Stimulated activated naive CD4-positive, alpha-beta T cell treated with Interleukin-2 at 50 U/mL for 16 hours (primary cell): ENCODE results near the gene CDC42EP1.

Experiments used
- DNase-seq: peaks from one replicate; lab custom pipeline; 2025; lab: John Stamatoyannopoulos, UW

The CDC42EP1 gene

DNA sequence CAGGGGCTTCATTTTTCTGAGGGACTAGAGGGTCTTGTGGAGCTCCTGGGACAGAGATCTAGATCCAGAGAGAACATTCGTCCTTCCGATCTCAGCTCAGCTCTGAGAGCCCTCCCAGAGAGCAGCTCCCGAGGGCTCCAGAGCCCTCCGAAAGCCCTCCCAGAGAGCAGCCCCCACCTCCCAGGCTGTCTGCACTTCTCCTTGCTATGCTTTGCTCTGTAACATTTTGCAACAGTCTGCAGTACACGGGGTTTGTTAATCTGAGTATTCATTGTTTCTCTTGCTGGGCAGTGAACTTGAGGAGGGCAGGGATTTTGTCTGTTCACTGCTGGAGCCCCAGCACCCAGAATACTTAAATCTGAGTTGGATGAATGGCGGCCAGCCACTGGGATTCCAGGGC is 50.9 kb downstream of the CDC42EP1 start:
- DNase-seq: no peak

DNA sequence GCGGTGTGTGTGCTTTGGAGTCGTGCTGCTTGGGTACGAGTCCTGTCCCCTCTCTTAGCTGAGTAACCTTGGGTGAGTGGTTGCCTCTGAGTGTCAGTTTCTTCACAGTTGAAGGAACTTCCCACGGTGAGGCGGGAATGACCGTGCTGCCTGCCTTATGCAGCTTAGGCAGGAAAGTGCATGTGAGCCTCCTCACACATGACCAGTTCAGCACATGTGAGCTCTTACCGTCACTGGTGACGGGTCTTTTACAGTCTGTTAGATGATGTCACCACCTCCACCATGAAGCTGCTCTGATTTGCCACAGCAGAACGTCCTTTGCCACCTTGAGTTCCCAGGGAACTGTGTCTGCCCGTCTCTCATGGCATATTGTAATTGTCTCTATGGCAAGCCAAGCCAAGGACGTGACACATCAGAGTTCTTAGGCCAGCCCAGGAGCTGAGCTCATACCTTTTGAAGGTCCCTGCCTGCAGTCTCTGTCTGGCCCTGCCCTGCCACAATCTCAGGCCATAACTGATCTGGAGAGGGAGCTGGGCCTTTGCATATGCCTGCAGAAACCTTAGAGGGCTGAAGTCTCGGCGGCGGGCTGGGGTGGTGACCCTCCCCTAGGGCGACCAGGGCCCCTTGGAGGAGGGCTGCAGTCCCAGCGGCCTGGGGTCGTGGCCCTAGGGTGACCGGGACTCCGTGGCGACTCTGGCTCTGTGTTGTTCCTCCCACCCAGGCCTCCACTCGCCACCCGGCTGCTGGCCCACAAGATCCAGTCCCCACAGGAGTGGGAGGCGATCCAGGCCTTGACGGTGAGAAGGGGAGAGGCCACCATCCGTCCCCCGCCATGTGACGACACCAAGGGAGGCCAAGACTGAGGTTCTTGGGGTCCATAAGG is 56.2 kb downstream of the CDC42EP1 start:
- no peak for DNase-seq

GRCh38 chr22:37617431-37617830 is 57.2 kb downstream of the CDC42EP1 start:
- no peak for DNase-seq

DNA sequence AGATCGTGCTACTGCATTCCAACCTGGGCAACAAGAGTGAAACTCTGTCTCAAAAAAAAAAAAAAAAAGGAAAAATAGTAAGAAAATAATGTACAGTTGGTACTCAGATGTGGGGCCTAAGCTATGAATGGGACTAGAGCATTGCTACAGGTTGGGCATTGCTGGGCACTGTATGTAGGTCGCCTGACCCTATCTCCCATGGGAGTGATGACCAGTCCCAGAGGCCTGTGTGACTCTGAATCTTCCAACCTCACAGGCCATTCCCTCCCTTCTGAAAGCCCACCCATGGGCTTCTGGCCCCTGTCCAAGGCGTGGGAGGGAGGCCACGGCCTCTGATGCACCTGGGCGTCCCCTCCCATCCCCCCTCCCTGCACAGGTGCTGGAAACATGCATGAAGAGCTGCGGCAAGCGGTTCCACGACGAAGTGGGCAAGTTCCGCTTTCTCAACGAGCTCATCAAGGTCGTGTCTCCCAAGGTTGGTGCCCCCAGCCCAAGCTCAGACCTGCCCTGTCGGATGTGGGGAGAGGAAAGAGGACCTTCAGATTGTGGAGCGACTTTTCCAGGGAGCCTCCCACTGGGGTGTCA is 57.9 kb downstream of the CDC42EP1 start:
- DNase-seq: no peak

DNA sequence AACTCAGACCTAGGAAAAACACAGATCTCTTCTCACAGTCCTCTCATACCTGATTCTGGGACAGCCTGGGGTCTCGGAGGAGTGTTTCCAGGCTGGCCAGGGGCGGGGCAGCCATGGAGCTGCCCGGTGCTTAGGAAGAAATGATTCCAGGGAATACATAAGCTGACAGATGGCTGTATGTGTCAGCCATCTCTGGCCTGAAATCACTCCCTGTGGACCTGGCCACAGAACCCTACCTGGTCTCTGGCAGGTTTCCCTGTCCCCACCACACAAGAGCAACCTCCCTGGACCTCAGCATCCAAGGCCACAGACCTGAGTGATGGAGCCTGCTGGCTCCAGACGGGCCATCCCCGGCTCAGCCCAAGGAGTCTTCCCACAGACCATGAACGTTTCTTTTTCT is 58.4 kb downstream of the CDC42EP1 start:
- no peak for DNase-seq
